SU-DHL-6 (cell line): ENCODE results near the gene ATAD3C.

Experiments
- H2AFZ ChIP-seq: fragments of 200-600 bp; sonication (generic); 2 replicates; pipeline ENCODE4 v1.6.1; 2014; ENCODE audit warnings: low read depth, mild to moderate bottlenecking, moderate library complexity, mixed read lengths, antibody characterized with exemption, low read length; ENCODE audit not compliant: severe bottlenecking
- H3F3A ChIP-seq: fragments of 200-600 bp; shearing (Covaris generic); 2 replicates; pipeline ENCODE4 v1.6.0; 2016; ENCODE audit warnings: antibody characterized with exemption, mild to moderate bottlenecking; ENCODE audit not compliant: insufficient read depth
- H3K27ac ChIP-seq: fragments of 200-600 bp; sonication (generic); 2 replicates; pipeline ENCODE4 v1.5.1; 2016; ENCODE audit warnings: low read depth, mild to moderate bottlenecking, low read length, moderate library complexity, mixed read lengths
- H3K27me3 ChIP-seq: fragments of 200-600 bp; sonication (generic), shearing (Covaris generic); 2 replicates; pipeline ENCODE4 v1.6.0; 2014; ENCODE audit warnings: mild to moderate bottlenecking, low read length
- H3K36me3 ChIP-seq: fragments of 200-600 bp; sonication (generic); 2 replicates; pipeline ENCODE4 v1.6.1; 2014; ENCODE audit warnings: mild to moderate bottlenecking, low read length, mixed read lengths
- H3K4me2 ChIP-seq: fragments of 300-600, 200-600 bp; shearing (Covaris generic), sonication (generic); 2 replicates; pipeline ENCODE4 v1.6.0; 2014; ENCODE audit warnings: low read length, low read depth, mild to moderate bottlenecking; ENCODE audit not compliant: poor library complexity, severe bottlenecking
- H3K4me3 ChIP-seq: fragments of 200-600 bp; sonication (generic); 2 replicates; pipeline ENCODE4 v1.5.1; 2014; ENCODE audit warnings: antibody characterized with exemption, low read length, mild to moderate bottlenecking, mixed read lengths; ENCODE audit not compliant: insufficient read depth, poor library complexity, severe bottlenecking
- H3K79me2 ChIP-seq: fragments of 200-600 bp; sonication (generic); 2 replicates; pipeline ENCODE4 v1.6.1; 2014; ENCODE audit warnings: mild to moderate bottlenecking, low read length, moderate library complexity; ENCODE audit not compliant: insufficient read depth
- H3K9ac ChIP-seq: fragments of 200-600 bp; sonication (generic); 2 replicates; pipeline ENCODE4 v1.7.0; 2014; ENCODE audit warnings: mild to moderate bottlenecking, low read length
- H3K9me2 ChIP-seq: fragments of 200-600 bp; sonication (generic); replicated peaks from 2 replicates; pipeline ENCODE4 v1.6.1; 2014; ENCODE audit warnings: low read length; ENCODE audit not compliant: insufficient read depth
- H3K9me3 ChIP-seq: fragments of 200-600 bp; sonication (generic); 2 replicates; pipeline ENCODE4 v1.6.1; 2014; ENCODE audit warnings: low read length, mixed read lengths; ENCODE audit not compliant: insufficient read depth
- H4K20me1 ChIP-seq: fragments of 200-600 bp; sonication (generic); 2 replicates; pipeline ENCODE4 v1.6.1; 2014; ENCODE audit warnings: low read depth, mild to moderate bottlenecking, antibody characterized with exemption, low read length, moderate library complexity, mixed read lengths
- EZH2phosphoT487 ChIP-seq: fragments of 200-600 bp; sonication (generic), shearing (Covaris generic); conservative IDR thresholded peaks from 2 replicates; pipeline ENCODE4 v1.6.1; 2018; ENCODE audit warnings: mild to moderate bottlenecking, antibody characterized with exemption, low read length, moderate library complexity, mixed read lengths
- TF ChIP-seq, protein P1 (sequence below): fragments of 200-600 bp; sonication (generic); IDR thresholded peaks from one replicate; pipeline ENCODE4 v1.5.1; 2017; ENCODE audit warnings: antibody characterized with exemption, mild to moderate bottlenecking, low read length, moderate library complexity; ENCODE audit not compliant: insufficient read depth, poor library complexity, severe bottlenecking

ATAD3C gene

DNA sequence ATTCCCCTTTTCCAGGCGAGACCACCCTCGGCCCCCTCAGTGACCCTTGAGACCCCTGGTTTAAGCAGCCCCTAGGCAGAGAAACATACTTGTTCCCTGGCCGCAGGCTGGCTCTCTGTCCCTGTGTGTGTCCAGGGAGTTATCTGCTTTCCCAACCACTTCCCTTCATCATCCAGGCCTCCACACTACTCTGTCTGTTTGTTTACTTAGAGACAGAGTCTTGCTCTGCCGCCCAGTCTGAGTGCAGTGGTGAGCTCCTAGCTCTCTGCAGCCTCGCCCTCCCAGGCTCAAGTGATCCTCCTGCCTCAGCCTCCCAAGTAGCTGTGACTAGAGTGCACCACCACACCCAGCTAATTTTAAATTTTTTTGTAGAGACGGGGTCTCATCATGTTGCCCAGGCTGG is 19.8 kb upstream of the ATAD3C start:
- Histone ChIP-seq H3K9ac (no peak overlapping the region), H3F3A (no peaks in the 10 kb centered on the region), H3K9me3 (no peaks in the 10 kb centered on the region), H3K79me2 (no peaks in the 10 kb centered on the region), H3K27ac (no peak overlapping the region), H2AFZ (no peak overlapping the region), H3K4me2 (no peak overlapping the region), H3K36me3 (no peaks in the 10 kb centered on the region), H3K9me2 (no peaks in the 10 kb centered on the region), H4K20me1 (no peaks in the 10 kb centered on the region), H3K27me3 (no peaks in the 10 kb centered on the region), H3K4me3 (no peak overlapping the region)
- TF ChIP-seq, protein P1, sequence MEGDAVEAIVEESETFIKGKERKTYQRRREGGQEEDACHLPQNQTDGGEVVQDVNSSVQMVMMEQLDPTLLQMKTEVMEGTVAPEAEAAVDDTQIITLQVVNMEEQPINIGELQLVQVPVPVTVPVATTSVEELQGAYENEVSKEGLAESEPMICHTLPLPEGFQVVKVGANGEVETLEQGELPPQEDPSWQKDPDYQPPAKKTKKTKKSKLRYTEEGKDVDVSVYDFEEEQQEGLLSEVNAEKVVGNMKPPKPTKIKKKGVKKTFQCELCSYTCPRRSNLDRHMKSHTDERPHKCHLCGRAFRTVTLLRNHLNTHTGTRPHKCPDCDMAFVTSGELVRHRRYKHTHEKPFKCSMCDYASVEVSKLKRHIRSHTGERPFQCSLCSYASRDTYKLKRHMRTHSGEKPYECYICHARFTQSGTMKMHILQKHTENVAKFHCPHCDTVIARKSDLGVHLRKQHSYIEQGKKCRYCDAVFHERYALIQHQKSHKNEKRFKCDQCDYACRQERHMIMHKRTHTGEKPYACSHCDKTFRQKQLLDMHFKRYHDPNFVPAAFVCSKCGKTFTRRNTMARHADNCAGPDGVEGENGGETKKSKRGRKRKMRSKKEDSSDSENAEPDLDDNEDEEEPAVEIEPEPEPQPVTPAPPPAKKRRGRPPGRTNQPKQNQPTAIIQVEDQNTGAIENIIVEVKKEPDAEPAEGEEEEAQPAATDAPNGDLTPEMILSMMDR = no peak
- TF ChIP-seq EZH2phosphoT487 = no peak

DNA sequence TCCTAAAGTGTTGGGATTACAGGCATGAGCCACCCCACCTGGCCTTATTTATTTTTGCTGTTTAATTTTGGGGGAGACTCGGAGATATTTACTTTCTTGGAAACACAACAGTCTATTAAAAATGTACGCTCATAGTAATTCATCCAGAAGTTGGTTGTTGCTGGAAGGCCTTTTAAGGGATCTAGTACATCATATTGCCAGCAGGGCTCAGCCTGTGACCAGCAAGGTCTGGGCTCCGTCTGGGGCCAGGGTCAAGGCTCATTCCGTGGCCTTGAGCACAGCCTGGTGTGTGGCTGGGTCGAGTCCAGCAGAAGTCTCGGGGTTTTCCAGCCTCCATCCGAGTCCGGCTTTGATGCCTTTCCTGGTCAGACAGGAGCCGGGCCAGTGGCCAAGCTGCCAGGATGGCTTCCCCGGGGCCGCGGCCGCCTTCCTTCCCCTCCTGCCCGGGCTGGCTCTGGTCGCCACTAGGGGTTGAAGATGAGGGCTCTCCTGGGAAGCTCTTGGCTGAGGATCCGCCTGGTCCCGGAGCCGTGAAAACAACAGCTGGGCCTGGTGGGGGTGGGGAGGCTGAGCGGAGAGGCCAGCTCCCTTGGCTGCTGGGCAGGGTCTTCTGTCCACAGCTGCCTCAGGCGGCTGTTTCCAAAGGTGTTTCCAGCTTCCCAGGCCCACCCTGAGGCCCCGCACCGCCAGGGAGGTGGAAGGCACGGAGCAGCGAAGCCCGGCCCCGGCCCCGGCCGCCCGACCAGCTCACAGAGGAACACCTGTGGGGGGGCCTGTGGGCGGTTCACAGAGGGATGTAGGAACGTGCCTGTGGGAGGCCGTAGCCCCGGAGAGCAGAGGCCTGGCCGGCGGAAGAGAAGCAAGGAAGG is 19.1 kb upstream of the ATAD3C start:
- no peaks in the 10 kb centered on the region for H3K36me3 ChIP-seq
- H3K27me3 ChIP-seq = no peaks in the 10 kb centered on the region
- no peak overlapping the region for H3K9ac ChIP-seq
- H4K20me1 ChIP-seq = no peaks in the 10 kb centered on the region
- H3K79me2 ChIP-seq = no peaks in the 10 kb centered on the region
- no peak overlapping the region for H3K4me2 ChIP-seq
- no peak overlapping the region for H2AFZ ChIP-seq
- TF ChIP-seq, protein P1 = no peak
- TF ChIP-seq EZH2phosphoT487 = no peak
- H3K9me3 ChIP-seq = no peaks in the 10 kb centered on the region
- no peaks in the 10 kb centered on the region for H3K9me2 ChIP-seq
- no peak overlapping the region for H3K4me3 ChIP-seq
- no peak overlapping the region for H3K27ac ChIP-seq
- no peaks in the 10 kb centered on the region for H3F3A ChIP-seq

DNA sequence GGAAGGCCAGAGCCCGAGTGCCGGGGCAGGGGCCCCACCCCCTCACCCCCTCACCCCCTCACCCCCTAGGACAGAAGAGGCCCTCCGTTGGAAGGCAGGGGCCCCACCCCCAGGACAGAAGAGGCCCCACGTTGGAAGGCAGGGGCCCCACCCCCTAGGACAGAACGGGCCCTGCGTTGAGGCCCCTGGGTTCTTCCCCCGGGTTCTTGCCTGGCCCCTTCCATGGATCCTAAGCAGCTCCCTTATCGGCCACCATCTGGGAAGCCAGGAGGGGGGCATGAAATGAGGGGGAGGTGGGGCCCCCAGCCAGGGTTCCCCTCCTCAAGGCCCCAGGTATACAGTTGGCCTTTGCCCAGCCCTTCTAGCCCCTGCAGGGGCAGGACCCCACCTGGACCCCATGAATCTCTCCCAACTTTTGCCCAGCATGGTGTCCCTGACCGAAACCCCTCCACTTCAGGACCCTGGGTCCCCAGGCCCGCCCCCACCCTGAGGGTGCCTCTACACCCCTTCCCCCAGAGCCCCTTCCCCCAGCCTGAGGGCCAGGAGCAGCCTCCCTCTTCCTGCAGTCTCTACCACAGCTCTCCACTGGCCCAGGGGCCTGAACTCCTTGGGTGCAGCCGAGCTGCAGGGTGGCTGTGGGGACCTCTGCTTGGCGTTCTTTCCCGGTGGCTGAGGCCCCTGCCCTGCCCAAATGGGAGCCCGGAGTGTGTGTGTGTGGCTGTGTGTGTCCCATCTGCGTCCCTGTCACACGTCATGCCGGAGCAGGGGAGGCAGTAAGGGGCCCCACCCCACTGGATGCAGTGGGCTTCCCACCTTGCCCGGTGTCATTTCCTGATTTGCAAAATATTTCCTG is 18.3 kb upstream of the ATAD3C start:
- H3K27ac ChIP-seq = no peak overlapping the region
- H3K4me3 ChIP-seq = no peak overlapping the region
- no peaks in the 10 kb centered on the region for H3K79me2 ChIP-seq
- no peaks in the 10 kb centered on the region for H3K9me3 ChIP-seq
- no peaks in the 10 kb centered on the region for H3K27me3 ChIP-seq
- H3K4me2 ChIP-seq = no peak overlapping the region
- no peaks in the 10 kb centered on the region for H3K9me2 ChIP-seq
- no peak overlapping the region for H3K9ac ChIP-seq
- no peaks in the 10 kb centered on the region for H4K20me1 ChIP-seq
- no peaks in the 10 kb centered on the region for H3K36me3 ChIP-seq
- no peaks in the 10 kb centered on the region for H3F3A ChIP-seq
- TF ChIP-seq, protein P1 = no peak
- TF ChIP-seq EZH2phosphoT487 = no peak
- H2AFZ ChIP-seq = no peak overlapping the region
